ENCODE measurements around the gene TAAR1. TPM values are rescaled to one million over a fixed set of nuclear protein-coding genes. Genes with fewer than 3 reads are reported as not detected.

Gene TAAR1
- total RNA-seq, 4 donors from 2014 or later = not detected

- Histone ChIP-seq H3K27ac (replicated peaks in 1 of 4) (no peak overlapping the region), H3K36me3 (no peaks in the 10 kb centered on the region), H3K4me1 (no peaks in the 10 kb centered on the region), H3K9me3 (no peaks in the 10 kb centered on the region), H3K27me3 (no peaks in the 10 kb centered on the region), H3K4me3 (no peak overlapping the region)
- WGBS = 79% methylated on average over 4 of the region's 4 CpGs
- intact Hi-C loops (cut with DNase I) = no loop called here
- no peak for DNase-seq (ENCODE audit: extremely low spot score)
- TF ChIP-seq POLR2AphosphoS5 (IDR thresholded peaks at IDR 0.05) (no peak), POLR2A (IDR thresholded peaks at IDR 0.05; ENCODE audit: low read depth) (no peak), EP300 (IDR thresholded peaks at IDR 0.05) (no peak)
- TF ChIP-seq, protein P1, sequence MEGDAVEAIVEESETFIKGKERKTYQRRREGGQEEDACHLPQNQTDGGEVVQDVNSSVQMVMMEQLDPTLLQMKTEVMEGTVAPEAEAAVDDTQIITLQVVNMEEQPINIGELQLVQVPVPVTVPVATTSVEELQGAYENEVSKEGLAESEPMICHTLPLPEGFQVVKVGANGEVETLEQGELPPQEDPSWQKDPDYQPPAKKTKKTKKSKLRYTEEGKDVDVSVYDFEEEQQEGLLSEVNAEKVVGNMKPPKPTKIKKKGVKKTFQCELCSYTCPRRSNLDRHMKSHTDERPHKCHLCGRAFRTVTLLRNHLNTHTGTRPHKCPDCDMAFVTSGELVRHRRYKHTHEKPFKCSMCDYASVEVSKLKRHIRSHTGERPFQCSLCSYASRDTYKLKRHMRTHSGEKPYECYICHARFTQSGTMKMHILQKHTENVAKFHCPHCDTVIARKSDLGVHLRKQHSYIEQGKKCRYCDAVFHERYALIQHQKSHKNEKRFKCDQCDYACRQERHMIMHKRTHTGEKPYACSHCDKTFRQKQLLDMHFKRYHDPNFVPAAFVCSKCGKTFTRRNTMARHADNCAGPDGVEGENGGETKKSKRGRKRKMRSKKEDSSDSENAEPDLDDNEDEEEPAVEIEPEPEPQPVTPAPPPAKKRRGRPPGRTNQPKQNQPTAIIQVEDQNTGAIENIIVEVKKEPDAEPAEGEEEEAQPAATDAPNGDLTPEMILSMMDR (IDR thresholded peaks at IDR 0.05) = no peak
These were observed 24.2 kb downstream of the TAAR1 start for GRCh38 chr6:132634796-132635195.

DNA sequence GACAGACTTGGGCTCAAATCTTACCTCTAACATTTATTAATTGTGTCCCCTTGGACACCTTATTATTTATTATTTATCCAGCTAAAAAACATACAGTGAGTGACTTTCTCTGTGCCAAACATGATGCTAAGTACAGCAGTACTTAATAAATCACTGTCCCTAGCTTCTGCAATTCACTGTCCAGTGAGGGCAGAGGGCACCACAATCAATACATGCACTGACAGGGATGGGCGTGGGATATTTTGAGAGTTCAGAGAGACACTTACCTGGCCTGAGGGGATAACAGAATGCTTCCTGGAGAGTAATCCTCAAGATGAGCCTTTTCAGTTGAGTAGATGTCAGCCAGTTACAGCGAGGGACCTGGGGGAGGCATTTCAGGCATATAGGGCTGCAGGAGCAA lies 25.6 kb downstream of the TAAR1 start:
- Histone ChIP-seq H3K4me1 (no peaks in the 10 kb centered on the region), H3K4me3 (no peak overlapping the region), H3K27me3 (no peaks in the 10 kb centered on the region), H3K9me3 (no peaks in the 10 kb centered on the region), H3K27ac (replicated peaks in 1 of 4) (no peak overlapping the region), H3K36me3 (no peaks in the 10 kb centered on the region)
- intact Hi-C loops (cut with DNase I) = no loop called here
- no peak for DNase-seq (ENCODE audit: extremely low spot score)
- TF ChIP-seq, protein P1 (IDR thresholded peaks at IDR 0.05) = no peak
- TF ChIP-seq POLR2A (IDR thresholded peaks at IDR 0.05; ENCODE audit: low read depth) (no peak), EP300 (IDR thresholded peaks at IDR 0.05) (no peak), POLR2AphosphoS5 (IDR thresholded peaks at IDR 0.05) (no peak)
- 78% methylated on average over 2 of the region's 2 CpGs for WGBS

DNA sequence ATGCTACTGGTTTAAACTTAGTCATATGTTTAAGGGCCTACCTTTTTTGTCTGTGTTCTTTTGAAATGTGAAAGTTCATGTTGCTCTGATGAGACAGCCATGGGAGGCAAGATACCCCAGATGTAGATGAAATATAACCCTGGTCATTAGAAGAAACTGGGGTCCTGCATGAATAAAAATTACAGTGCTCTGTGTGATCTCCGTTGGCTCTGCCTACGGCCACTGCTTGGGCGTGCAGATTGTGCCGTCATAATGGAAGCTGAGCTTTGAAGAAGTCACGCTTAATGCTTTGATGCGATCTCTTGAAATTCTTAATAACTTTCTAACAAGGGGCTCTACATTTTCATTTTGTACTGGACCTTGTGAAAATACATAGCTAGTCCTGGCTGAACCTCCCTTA lies 34.8 kb downstream of the TAAR1 start, which contains the start of gene TAAR2:
TSS of gene TAAR2 (minus strand) at position 101 of the 400 bp plus-strand sequence. CDS start at position 101, 0 bp downstream.
- H3K36me3 ChIP-seq = no peaks in the 10 kb centered on the region
- intact Hi-C loops (cut with DNase I) = no loop called here
- H3K9me3 ChIP-seq = peaks cover 0 to 5% (median 0%) of the 10 kb centered on the region in 4 donors
- no peak within 1 kb of the TSS for H3K4me3 ChIP-seq
- no peak within 1 kb of the TSS for H3K27ac ChIP-seq (replicated peaks in 1 of 4)
- no peaks in the 10 kb centered on the region for H3K4me1 ChIP-seq
- DNase-seq (ENCODE audit: extremely low spot score) = no peak
- TF ChIP-seq, protein P1 (IDR thresholded peaks at IDR 0.05) = no peak
- TF ChIP-seq POLR2AphosphoS5 (IDR thresholded peaks at IDR 0.05) = no peak
- no peak for TF ChIP-seq POLR2A (IDR thresholded peaks at IDR 0.05; ENCODE audit: low read depth)
- no peak for TF ChIP-seq EP300 (IDR thresholded peaks at IDR 0.05)
- 89% methylated on average over 6 of the region's 6 CpGs for WGBS
- peaks cover 0 to 5% (median 0%) of the 10 kb centered on the region in 4 donors for H3K27me3 ChIP-seq

- no peak for DNase-seq (ENCODE audit: extremely low spot score)
- intact Hi-C loops (cut with DNase I) = no loop called here
- Histone ChIP-seq H3K9me3 (peaks cover 0 to 5% (median 0%) of the 10 kb centered on the region in 4 donors), H3K4me3 (no peak overlapping the region), H3K36me3 (no peaks in the 10 kb centered on the region), H3K4me1 (no peaks in the 10 kb centered on the region), H3K27ac (replicated peaks in 1 of 4) (no peak overlapping the region), H3K27me3 (peaks cover 0 to 5% (median 0%) of the 10 kb centered on the region in 4 donors)
- TF ChIP-seq POLR2A (IDR thresholded peaks at IDR 0.05; ENCODE audit: low read depth) (no peak), POLR2AphosphoS5 (IDR thresholded peaks at IDR 0.05) (no peak), EP300 (IDR thresholded peaks at IDR 0.05) (no peak)
- TF ChIP-seq, protein P1 (IDR thresholded peaks at IDR 0.05) = no peak
- WGBS = 35% methylated on average over 6 of the region's 6 CpGs
These were observed 35.7 kb downstream of the TAAR1 start for GRCh38 chr6:132623106-132623845.
